ENCODE results near the gene DRAM2.

DNA sequence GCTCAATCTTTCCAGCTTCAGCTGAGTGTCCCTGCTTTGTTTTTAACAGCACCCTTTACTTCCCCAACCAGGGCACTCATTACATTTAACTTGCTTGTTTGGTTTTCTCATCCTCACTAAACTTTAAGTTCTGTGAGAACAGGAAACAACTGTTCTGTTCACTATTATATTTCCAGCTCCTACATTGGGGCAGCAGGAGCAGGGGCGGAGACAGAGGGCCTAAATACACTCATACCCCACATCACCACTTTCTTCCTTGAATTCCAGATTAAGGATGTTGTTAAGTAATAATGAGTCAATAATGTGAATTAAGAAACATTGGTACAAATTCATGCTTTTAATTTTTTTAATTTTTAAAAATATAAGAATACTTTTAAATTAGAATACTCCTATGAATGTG is 6.0 kb downstream of the DRAM2 start:
- TF ChIP-seq, protein P1, sequence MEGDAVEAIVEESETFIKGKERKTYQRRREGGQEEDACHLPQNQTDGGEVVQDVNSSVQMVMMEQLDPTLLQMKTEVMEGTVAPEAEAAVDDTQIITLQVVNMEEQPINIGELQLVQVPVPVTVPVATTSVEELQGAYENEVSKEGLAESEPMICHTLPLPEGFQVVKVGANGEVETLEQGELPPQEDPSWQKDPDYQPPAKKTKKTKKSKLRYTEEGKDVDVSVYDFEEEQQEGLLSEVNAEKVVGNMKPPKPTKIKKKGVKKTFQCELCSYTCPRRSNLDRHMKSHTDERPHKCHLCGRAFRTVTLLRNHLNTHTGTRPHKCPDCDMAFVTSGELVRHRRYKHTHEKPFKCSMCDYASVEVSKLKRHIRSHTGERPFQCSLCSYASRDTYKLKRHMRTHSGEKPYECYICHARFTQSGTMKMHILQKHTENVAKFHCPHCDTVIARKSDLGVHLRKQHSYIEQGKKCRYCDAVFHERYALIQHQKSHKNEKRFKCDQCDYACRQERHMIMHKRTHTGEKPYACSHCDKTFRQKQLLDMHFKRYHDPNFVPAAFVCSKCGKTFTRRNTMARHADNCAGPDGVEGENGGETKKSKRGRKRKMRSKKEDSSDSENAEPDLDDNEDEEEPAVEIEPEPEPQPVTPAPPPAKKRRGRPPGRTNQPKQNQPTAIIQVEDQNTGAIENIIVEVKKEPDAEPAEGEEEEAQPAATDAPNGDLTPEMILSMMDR (IDR thresholded peaks at IDR 0.05), result no peak
- TF ChIP-seq POLR2A (IDR thresholded peaks at IDR 0.05), result no peak
